ENCODE measurements around the gene VENTX.
"Not testable (repeated sequence)": the region's sequence is repeated elsewhere in the genome, so short reads cannot be mapped to it uniquely, and the experiment has no call there.

The VENTX gene

GRCh38 chr10:133258818-133259601 is 21.4 kb downstream of the VENTX start:
- no peak for DNase-seq

- no peak for DNase-seq
Observed at GRCh38 chr10:133259602-133259989, 21.9 kb downstream of the VENTX start.

GRCh38 chr10:133260895-133261725 is 23.5 kb downstream of the VENTX start:
- no peak for DNase-seq

GRCh38 chr10:133261726-133262325 is 24.2 kb downstream of the VENTX start:
- DNase-seq = peak; percentile 23

- DNase-seq = peak; percentile 11
Observed at GRCh38 chr10:133262696-133263095, 25.0 kb downstream of the VENTX start.

GRCh38 chr10:133263674-133264073 is 26.0 kb downstream of the VENTX start:
- DNase-seq = no peak

- DNase-seq = no peak
Observed at GRCh38 chr10:133264461-133264860, 26.8 kb downstream of the VENTX start.

- DNase-seq = not testable (repeated sequence)
Observed at GRCh38 chr10:133265052-133265451, 27.4 kb downstream of the VENTX start.

GRCh38 chr10:133266056-133266795 is 28.6 kb downstream of the VENTX start:
- no peak for DNase-seq

GRCh38 chr10:133267293-133267692 is 29.6 kb downstream of the VENTX start:
- no peak for DNase-seq

GRCh38 chr10:133267829-133268228 is 30.2 kb downstream of the VENTX start:
- no peak for DNase-seq

- DNase-seq = no peak
Observed at GRCh38 chr10:133268532-133268931, 30.9 kb downstream of the VENTX start.

GRCh38 chr10:133269367-133269766 is 31.7 kb downstream of the VENTX start:
- DNase-seq = no peak

- DNase-seq = no peak
Observed at GRCh38 chr10:133270204-133270603, 32.5 kb downstream of the VENTX start.

GRCh38 chr10:133270773-133271297 is 33.2 kb downstream of the VENTX start:
- DNase-seq = no peak

GRCh38 chr10:133271521-133272300 is 34.1 kb downstream of the VENTX start:
- no peak for DNase-seq

- DNase-seq = no peak
Observed at GRCh38 chr10:133272301-133272963, 34.8 kb downstream of the VENTX start.

- DNase-seq = no peak
Observed at GRCh38 chr10:133272964-133273420, 35.3 kb downstream of the VENTX start.

- DNase-seq = no peak
Observed at GRCh38 chr10:133273534-133274143, 36.0 kb downstream of the VENTX start.

All from NCI-H774 (cell line).